Measurements from ENCODE around the gene CEP68.
A peak's percentile ranks its signal among the peaks of the same experiment; 100 is the strongest.
"Not testable (repeated sequence)": the region's sequence is repeated elsewhere in the genome, so short reads cannot be mapped to it uniquely, and the experiment has no call there.

Gene CEP68

DNA sequence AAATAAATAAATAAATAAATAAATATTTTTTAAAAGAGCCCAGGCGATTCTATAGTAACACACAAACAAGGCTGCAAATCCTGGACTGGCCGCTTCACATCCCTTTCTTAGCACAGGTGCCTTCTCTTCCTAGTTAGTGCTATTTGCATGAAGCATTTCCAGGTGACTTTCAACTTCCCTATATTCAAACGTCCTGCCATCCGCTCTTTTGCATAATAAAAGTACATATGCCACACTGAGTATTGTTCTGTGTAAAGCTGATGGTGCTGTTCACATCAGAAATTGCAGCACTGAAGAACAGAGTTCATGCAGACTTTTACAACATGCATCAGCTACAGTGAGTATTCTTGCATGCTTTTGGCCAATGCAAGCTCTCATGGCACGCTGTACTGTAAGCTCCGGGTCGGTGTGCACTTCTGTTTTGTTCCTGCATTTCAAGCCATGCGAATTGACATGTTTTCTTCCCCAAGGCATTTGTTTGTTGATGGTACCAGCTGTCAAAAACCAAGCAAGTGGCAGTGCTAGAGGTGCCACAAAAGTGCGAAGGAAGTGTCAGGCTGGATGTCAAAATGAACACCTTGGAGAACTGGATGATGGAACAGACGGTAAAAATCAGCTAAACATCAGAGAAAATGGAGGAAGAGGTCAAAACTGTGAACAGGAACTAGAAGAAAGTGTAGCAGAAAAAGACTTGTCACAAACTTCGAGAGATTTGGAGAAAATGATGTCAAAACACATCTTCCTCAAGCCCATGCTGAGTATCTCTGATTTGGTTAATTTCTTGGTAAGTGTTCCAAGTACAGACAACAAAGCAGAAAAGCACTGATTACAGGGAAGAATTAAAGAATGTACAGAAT is 25.5 kb upstream of the CEP68 start:
- DNase-seq (ENCODE audit: low read depth in 2 of 3, low spot score in 1 of 3) = no peak

DNA sequence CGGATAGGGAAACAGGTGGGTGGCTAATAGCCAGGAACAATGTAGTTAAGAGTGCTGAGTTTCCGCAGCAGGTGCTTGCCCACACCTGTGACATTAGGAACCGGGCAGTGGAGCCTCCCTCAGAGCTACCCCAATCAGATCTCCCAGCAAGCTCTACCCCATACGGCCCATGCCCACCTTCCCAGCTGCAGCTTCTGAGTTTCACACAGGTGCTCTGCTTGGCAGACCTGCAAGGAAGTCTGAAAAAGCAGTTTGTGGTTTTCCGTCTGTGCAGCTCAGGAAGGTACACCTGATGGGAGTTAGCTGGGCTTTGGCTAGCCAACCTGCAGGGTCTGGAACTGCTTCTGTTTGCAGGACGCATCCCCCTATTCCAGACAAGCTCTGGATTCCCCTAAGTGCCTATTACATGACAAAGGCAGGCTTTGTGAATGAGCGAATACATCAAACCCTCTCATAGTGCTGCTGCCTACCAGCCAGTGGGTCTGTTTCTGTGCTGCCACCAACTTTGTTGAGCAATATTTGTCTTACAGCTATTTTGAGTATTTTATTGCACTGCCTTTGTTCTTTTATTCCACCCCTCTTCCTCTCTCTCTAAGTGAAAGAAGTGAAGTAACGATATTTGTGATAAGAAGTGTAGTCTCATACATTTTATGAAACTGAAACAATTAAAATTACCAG is 24.7 kb upstream of the CEP68 start:
- DNase-seq (ENCODE audit: low read depth in 2 of 3, low spot score in 1 of 3) = no peak

DNA sequence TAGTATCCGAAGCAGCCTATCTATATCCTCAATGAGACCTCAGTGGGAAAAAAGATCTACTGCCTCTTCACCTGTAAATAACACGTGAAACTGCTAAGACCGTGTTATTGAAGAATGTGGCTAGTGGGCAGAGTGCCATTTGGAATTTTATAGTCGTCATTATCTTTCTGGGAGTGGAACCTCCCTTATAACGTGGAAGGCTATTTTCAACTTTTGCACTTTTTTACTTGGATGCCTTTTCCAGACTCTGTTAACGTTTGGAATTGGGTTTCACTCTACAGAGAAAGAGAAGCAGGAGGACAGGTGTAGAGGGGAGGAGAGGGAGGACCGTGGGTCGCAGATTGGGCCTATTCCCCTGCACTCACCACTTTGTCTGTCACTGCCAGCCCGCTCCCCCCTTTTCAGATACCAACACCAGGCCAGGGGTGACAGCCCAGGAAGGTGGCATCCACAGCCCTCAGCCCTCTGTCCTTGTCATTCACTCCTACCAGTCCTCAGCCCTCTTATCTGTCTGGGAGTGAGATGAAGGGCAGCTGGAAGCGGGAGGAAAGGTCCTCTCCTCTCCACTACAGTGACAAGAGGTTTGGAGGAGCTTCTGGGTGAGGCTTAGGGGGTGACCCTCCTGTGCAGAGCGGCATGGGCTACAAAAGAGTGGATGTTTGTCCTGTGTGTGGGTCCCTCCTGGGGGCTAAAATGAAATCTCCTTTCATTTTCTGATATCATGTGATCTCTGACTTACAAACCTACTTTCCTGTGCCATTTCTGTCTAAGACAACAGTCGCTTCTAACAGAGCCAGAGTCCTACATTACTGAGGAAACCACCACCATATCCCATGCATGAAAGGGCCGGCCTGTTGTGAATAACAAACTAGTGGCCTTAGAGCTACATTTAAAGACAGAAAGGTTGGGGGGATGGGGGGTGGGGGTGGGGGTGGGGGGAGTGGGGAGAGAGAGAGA is 23.9 kb upstream of the CEP68 start:
- DNase-seq (ENCODE audit: low read depth in 2 of 3, low spot score in 1 of 3) = no peak

DNA sequence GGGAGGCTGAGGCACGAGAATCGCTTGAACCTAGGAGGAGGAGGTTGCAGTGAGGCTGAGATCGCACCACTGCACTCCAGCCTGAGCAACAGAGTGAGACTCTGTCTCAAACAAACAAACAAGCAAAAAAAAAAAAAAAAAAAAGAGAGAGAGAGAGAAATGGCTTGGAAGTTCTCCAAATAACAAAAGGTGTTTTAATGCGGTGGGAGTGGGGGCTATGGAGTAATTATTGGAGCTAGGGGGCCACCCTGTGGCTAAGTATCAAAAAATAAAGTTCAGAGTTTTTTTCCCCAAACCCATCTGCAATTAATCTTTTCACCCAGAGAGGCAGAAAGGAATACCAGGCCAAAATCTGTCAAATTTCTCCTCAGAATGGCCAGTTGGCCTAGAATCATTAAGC is 23.0 kb upstream of the CEP68 start:
- DNase-seq (ENCODE audit: low read depth in 2 of 3, low spot score in 1 of 3) = no peak

DNA sequence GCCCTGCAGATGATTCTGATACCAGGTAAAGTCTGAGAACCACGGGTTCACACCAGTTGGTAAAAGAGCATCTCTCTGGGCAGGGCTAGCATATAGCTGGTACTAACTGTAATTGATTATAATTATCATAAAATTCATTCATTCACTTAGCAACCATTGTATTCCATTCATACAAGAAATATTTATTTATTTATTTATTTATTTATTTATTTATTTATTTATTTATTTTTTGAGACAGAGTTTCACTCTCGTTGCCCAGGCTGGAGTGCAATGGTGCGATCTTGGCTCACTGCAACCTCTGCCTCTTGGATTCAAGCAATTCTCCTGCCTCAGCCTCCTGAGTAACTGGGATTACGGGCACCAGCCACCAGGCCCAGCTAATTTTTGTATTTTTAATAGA is 22.5 kb upstream of the CEP68 start:
- DNase-seq (ENCODE audit: low read depth in 2 of 3, low spot score in 1 of 3) = not testable (repeated sequence)

DNA sequence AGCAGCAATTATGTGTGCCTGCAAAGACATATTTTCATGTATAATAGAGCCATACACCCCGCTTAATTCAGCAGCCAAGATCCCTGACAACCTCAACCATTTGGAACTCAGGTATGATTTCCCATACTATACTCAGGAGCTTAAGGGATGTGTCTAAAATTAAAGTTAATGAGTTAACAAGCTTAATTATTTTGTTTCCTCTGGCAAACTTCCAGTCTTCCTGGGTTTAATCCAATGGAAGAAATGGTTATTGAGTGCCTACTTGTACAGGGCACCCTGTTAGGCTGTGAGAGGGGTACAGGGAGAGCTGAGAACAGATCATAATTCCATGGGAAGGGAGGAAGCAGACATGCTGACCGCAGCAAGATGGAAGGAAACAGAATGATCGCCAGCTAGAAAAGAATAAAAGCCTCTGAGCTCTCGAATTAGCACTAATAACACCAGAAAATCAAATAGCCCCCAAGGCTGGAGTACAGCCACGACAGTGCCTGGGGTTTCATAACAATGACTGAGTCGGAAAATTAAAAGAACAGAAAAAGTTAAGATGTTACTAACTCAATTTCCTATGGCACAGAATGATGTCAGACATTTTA is 20.8 kb upstream of the CEP68 start:
- no peak for DNase-seq (ENCODE audit: low read depth in 2 of 3, low spot score in 1 of 3)

DNA sequence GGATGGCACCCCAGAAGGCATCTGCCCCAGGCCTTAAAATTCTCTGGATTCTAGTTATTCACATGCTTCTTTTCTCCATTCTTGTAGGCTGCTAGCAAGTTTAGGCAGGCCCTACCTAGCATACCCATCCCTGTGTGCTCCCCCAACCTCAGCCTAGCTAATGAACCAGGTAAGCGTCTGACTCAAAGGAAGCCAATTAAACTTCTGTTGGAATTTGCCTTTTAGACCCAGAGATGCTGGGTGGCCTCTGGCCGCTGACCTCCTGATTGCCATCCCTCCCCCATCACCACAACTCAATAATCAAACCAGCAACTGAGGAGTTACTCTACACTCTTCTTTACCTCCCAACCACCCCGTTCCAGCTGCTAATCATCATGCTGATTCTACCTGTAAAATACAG is 19.0 kb upstream of the CEP68 start:
- no peak for DNase-seq (ENCODE audit: low read depth in 2 of 3, low spot score in 1 of 3)

DNA sequence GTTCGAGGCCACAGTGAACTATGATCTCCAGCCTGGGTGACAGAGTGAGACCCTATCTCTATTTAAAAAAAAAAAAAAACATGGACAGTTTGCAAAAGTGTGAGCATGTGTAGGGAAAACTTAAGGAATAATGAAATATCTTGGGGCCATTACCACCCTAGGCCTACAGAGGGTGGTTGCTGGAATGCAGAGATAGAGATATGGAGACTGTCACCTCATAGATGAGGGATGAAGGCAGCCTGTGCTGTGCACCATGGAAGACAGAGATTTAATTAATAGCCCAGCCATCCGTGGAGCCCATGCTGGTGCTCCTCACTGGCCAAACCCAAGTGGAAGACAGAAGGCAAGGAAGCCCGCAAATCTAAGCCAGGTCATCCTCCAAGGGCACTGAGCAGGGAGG is 16.6 kb upstream of the CEP68 start:
- no peak for DNase-seq (ENCODE audit: low read depth in 2 of 3, low spot score in 1 of 3)

DNA sequence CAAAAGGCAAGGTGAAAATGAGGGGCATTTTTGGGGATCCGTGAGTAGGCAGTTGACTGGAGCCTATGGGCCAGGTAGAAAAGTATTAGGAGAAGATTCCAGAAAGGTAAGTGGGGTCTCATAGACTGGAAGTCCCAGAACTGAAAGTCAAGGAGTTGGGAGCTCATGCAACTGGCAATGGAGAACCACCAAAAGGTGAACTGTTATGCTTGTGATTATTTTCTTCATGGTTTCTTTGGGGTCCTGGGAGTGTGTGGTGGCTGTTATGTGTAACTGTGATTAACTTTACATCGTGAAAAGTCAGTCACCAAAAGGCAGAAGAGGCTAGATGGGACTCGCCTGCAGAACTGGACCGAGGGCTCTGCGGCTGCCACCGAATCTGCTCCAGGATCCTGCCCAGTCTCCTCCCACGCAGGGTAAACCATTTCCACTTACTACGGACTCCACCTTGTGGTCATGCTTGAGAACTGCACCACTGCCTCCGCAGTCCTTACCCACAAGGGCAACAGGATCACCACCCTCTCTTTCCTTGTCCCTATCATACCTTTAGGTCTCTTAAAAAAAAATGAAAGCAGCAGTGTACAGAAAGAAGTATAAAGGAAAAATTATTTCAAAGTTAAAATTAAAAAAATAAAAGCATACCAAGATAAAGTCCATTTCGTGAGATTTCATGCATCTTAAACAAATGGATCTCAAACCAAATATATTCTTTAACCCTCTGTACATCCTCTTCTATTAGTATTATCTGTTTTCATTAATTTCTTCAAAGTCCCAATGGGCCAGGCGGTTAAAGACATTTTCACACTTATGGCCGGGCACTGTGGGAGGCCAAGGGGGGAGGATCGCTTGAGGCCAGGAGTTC is 15.6 kb upstream of the CEP68 start:
- DNase-seq (ENCODE audit: low read depth in 2 of 3, low spot score in 1 of 3) = peak; percentile 62 to 82 (median 66)

DNA sequence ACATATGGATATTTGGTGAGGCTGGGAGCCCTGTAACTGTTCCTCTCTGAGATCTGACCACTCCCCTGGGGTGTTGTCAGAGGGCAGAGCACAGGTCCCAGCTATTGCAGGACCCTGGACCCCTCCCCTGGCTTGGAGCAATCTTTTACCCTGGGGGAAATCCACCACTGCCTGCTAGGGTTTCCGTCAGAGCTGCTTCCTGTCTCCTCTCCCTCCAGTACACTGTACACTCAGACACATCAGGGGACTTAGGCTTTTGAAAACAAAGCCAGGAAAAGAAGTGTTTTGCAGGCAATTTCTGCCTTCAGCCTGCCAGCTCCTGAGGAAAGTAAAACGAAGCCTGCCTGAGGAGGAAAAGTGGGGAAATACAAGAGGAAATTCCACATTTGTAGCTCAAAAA is 13.2 kb upstream of the CEP68 start:
- DNase-seq (ENCODE audit: low read depth in 2 of 3, low spot score in 1 of 3) = no peak

DNA sequence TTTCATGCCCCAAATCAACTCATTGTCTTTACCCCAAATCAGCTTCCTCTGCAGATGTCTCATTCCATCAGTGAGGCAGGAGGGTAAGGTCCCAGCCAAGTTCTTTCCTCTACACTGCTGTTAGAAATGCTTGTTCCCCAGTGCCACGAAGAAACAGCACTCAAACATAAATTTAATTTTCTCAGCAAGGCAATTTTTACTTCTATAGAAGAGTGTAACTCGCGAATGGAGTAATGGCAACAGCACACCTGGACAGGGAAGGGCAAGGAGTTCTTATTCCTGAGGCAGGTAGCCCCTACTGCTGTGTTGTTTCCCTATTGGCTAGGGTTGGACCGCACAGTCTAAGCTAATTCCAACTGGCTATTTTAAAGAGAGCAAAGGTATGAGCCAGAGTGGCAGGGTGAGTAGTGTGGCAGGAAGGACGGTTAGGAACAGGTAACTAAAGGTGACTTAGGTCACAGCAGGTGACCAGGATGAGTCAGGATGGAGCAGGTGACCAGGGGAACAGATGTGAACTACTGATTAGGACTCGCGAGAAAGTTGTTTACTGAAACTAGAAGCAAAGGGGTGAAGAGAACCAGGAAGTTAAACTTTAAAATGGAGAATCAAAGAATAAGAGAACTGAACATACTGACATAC is 12.0 kb upstream of the CEP68 start:
- no peak for DNase-seq (ENCODE audit: low read depth in 2 of 3, low spot score in 1 of 3)

DNA sequence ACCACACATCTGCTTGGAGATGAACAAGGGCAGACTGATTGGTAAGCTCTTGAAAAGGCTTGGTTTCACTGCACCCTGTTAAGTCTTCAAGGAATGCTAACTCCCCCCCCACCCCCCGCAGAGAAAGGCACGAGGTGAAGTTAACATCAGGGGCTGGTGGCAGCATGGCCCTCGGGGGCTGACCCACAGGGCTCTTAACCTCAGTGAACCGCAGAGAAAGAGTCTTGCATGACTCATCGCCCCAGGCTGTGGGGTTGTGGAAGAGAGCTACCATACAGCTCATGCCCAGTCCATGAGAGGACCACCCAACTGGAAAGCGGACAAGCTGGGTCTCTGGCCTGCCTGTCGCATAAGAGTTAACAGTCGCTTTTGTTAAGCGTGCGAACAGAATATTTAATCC is 10.6 kb upstream of the CEP68 start:
- DNase-seq (ENCODE audit: low read depth in 2 of 3, low spot score in 1 of 3) = no peak

DNA sequence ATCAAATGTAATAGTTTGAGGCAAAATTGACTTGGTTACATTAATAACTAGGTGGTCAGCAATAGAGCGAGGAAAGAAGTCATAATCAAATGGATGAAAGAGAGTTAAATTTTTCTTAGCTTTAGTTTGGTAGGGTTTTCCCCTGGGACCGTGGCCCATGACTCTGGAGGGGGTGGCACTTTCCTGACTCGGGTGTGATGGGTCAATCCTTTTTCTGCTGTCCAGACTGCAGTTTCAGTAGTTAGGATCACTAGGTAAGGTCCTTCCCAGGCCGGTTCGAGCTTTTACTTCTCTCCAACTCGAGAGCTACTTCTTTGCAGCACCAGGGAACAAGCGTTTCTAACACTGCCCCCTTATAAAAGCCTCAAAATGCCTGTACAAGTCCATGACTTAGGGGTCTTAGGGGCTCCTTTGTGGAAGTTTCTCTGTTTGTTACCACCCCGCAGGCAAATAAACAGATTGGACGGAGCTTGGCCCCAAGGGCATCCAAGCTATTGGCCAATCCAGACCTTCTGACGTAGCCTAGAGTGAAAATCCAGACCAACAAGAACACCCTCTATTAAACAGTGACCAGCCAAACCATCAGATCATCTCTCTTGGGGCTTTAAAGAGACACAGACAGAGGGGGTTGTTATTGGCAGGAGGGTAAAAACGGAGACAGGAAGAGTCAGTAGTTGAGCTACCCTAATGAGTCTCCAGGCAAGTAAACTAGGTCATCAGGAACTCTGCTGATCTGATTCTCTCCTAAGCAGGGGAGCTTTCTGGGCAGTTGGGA is 9.4 kb upstream of the CEP68 start:
- no peak for DNase-seq (ENCODE audit: low read depth in 2 of 3, low spot score in 1 of 3)

DNA sequence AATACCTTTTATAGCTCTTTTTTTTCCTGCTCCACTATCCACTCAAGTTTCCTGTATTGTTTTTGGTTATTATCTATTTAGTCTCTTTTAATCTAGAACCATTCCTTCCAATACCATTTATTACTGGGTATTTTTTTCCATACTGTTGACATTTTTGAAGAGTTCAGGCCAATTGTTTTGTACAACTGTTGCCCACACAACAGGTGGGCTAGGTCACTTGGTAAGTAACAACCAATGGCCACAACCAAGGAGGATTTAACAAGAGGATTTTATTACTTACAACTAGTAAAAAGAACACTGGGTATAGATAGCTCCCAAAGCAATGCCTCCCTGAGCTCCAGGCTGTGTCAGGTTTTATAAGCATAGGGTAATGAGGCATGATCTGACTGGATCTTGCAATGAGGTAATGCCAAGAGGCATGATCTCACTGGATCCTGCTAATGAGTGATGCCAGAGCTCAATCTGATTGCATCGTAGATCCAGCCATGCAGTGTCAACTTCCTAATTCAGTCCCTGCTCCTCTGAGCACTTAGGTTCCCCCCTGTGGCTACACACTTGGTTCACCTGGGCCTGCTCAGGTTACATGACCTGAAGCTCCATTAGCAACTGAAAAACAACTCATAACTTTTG is 7.1 kb upstream of the CEP68 start:
- DNase-seq (ENCODE audit: low read depth in 2 of 3, low spot score in 1 of 3) = no peak

DNA sequence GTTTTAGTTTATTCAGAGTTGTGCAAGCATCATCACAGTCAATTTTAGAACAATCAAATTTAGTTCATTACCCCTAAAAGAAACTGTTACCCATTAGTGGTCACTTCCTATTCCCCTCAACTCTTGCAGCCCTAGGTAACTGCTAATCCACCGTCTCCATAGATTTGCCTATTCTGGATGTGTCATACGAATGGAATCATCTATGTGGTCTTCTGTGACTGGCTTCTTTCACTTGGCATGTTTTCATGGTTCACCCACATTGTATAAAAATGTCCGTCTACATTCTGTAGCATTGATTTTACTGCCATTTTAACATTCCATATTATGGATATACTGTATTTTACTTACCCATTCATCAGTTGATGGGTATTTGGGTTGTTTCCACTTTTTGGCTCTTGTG is 5.3 kb upstream of the CEP68 start:
- no peak for DNase-seq (ENCODE audit: low read depth in 2 of 3, low spot score in 1 of 3)

DNA sequence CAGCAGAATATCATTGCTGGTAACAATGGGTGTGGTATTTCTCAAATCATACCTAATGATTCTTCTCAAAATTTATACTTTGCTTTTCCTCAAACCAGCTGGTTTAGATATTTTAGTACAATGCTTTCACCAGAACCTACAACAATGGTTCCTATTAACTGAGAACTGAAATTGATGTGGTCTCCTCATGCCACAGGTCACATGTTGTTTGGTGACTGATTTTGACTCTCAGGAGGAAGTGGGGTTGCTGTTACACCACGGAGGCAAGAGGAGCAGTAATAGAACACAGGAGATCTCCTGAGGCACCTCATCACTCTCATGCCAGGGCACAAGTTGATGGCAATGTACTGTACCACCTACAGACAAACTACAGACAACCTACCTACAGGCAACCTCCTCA is 3.0 kb upstream of the CEP68 start:
- DNase-seq (ENCODE audit: low read depth in 2 of 3, low spot score in 1 of 3) = no peak

DNA sequence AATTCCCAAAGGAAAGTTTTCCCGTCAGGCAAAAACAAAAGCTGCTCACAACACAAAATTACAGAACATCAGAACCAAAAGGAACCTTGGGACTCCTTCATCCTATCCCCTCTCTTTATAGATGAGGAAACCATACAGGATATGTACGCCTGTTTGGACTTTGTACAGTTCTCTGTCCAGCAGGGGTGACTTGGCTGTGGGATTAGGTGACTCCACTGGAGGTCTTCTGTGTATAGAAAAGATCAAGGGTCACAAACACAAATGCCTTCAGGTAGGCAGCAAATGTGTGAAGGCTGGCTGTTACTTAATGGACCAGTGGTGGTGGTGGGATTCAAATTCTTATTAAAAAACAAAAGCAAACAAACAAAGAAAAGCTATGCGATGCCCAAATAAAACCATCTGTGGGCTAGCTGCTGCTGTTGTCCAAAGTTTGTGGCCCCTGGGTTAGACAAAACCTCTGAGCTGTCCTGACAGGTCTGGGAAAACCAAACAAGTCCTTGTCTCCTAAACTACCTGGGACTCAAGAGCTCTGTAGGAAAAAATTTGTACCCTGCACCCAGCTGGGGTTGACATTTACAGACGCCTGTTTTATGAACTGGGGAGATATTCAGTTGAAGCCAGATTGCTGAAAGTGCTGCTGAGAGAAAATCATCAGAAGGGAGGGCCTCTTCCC is 1.3 kb upstream of the CEP68 start:
- DNase-seq (ENCODE audit: low read depth in 2 of 3, low spot score in 1 of 3) = no peak
